GM18951 (cell line): ENCODE measurements around the gene SLC25A25.

Experiments used
- POLR2A ChIP-seq: IDR thresholded peaks from 4 replicates; pipeline ENCODE4 v1.6.1; 2011; ENCODE audit warnings: mild to moderate bottlenecking; ENCODE audit not compliant: insufficient read length, insufficient read depth; ENCODE audit errors: extremely low read depth
- in situ Hi-C: fragments of 300-500 bp; cut with MboI; formaldehyde crosslinking; loops from one replicate; pipeline ENCODE4 v1.12.0; 2022; ENCODE audit warnings: low sequenced_read_pairs, mixed read lengths, inconsistent platforms; ENCODE audit not compliant: unreplicated experiment

SLC25A25 gene

GRCh38 chr9:128099932-128100491, 32.0 kb downstream of the SLC25A25 start:
- no peak for TF ChIP-seq POLR2A
- in situ Hi-C loops, result no loop called here

DNA sequence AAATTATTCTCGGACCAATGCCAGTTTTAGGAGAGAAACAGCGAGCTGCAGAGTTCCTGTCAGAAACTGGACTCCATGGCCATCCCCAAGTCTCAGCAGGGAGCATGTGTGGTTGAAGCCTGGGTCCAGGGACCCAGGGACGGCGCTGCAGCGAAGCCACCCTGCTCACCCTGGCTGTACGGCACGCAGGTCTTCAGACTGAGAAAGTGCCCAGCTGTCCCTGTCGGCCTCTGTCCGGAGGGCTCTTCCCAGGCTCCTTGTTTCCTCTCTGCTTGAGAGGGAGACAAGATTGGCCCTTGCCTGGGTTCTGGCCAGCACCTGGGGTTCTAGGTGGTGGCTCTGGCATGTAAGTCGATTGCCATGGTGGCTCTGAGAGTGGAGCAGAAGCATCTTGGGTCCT, 32.5 kb downstream of the SLC25A25 start:
- in situ Hi-C loops, result no loop called here

GRCh38 chr9:128101231-128101661, 33.2 kb downstream of the SLC25A25 start:
- TF ChIP-seq POLR2A, result no peak
- in situ Hi-C loops, result no loop called here

More for the DNA sequence above, 32.5 kb downstream of the SLC25A25 start:
- no peak for TF ChIP-seq POLR2A

GRCh38 chr9:128101690-128102089, 33.7 kb downstream of the SLC25A25 start:
- in situ Hi-C loops, result no loop called here
- no peak for TF ChIP-seq POLR2A

GRCh38 chr9:128102196-128102595, 34.2 kb downstream of the SLC25A25 start:
- in situ Hi-C loops, result no loop called here

DNA sequence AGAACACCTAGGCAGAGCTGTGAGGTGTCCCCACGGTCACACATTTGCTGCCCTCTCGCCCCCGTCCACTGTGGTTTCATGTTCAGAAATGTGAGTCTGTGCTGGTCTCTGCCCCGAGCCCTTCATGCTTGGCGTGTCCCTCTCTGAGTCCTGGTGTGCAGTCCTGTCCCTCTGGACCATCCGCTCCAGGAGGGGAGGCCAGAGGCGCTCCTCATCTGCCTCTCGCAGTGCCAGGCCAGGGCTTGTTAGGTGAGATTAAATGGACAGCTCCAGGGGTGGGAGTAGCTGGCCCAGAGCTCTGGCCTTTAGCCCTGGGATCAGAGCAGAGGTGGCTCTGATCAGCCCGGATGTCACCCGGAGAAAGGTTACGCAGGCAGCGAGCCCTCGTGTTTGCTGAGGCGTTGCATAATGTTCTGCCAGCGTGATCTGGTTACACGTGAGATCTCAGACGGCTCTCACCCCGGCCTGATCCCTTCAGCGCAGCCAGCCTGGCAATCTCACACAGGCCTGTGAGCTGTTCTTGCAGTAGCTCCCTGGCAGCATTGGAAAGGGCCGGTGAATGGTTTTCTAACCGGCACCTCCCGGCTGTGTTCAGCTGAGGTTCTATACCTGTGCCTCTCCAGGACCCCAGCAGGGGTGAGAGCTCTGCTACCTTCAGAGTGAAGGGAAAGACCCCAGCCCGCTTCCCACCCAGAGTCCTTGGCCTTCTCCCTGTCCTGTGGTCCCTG, 35.0 kb downstream of the SLC25A25 start:
- in situ Hi-C loops, result no loop called here

More at GRCh38 chr9:128102196-128102595, 34.2 kb downstream of the SLC25A25 start:
- no peak for TF ChIP-seq POLR2A

GRCh38 chr9:128103589-128103962, 35.5 kb downstream of the SLC25A25 start:
- in situ Hi-C loops, result no loop called here
- TF ChIP-seq POLR2A, result no peak

More for the DNA sequence above, 35.0 kb downstream of the SLC25A25 start:
- no peak for TF ChIP-seq POLR2A

GRCh38 chr9:128104171-128104618, 36.2 kb downstream of the SLC25A25 start:
- no peak for TF ChIP-seq POLR2A
- in situ Hi-C loops, result no loop called here

GRCh38 chr9:128105538-128106175, 37.6 kb downstream of the SLC25A25 start:
- TF ChIP-seq POLR2A, result no peak
- in situ Hi-C loops, result no loop called here

GRCh38 chr9:128106181-128106939, 38.3 kb downstream of the SLC25A25 start:
- in situ Hi-C loops, result no loop called here
- TF ChIP-seq POLR2A, result no peak

- no peak for TF ChIP-seq POLR2A
- in situ Hi-C loops, result no loop called here
These were observed 39.0 kb downstream of the SLC25A25 start for GRCh38 chr9:128106940-128107467.

DNA sequence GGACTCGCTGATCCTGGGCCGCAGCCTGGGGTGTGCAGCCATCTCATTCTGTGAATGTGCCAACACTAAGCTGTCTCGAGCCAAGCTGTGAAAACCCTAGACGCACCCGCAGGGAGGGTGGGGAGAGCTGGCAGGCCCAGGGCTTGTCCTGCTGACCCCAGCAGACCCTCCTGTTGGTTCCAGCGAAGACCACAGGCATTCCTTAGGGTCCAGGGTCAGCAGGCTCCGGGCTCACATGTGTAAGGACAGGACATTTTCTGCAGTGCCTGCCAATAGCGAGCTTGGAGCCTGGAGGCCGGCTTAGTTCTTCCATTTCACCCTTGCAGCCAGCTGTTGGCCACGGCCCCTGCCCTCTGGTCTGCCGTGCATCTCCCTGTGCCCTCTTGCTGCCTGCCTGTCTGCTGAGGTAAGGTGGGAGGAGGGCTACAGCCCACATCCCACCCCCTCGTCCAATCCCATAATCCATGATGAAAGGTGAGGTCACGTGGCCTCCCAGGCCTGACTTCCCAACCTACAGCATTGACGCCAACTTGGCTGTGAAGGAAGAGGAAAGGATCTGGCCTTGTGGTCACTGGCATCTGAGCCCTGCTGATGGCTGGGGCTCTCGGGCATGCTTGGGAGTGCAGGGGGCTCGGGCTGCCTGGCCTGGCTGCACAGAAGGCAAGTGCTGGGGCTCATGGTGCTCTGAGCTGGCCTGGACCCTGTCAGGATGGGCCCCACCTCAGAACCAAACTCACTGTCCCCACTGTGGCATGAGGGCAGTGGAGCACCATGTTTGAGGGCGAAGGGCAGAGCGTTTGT, 39.6 kb downstream of the SLC25A25 start:
- TF ChIP-seq POLR2A, result no peak
- in situ Hi-C loops, result no loop called here
